ENCODE measurements around the gene PRPF40A. TPM values are rescaled to one million over a fixed set of nuclear protein-coding genes. Genes with fewer than 3 reads are reported as not detected.
"Not testable (repeated sequence)": the region's sequence is repeated elsewhere in the genome, so short reads cannot be mapped to it uniquely, and the experiment has no call there.

PRPF40A gene
- polyA plus RNA-seq, 3 donors: 56.0 to 95.4 (median 66.6) TPM

GRCh38 chr2:152738438-152738837 is 21.2 kb upstream of the PRPF40A start:
- Histone ChIP-seq H3K4me3 (replicated peaks in 1 of 3; ENCODE audit: low read depth in 2 of 3, low read length in 3 of 3) (no peak overlapping the region), H3K9ac (ENCODE audit: insufficient read depth, low read length, poor library complexity, severe bottlenecking) (no peak overlapping the region), H3K9me3 (replicated peaks in 1 of 2; ENCODE audit: control insufficient read depth in 1 of 2, insufficient read depth in 1 of 2, low read length in 2 of 2) (no peaks in the 10 kb centered on the region), H3K4me1 (ENCODE audit: control insufficient read depth in 1 of 2, insufficient read depth in 2 of 2, low read length in 2 of 2) (no peaks in the 10 kb centered on the region), H3K4me2 (replicated peaks; ENCODE audit: extremely low read depth, low read length, poor library complexity, severe bottlenecking) (no peak overlapping the region), H4K20me1 (ENCODE audit: insufficient read depth, low read length) (no peaks in the 10 kb centered on the region), H3K36me3 (replicated peaks in 1 of 2; ENCODE audit: control insufficient read depth in 1 of 2, insufficient read depth in 2 of 2, low read length in 2 of 2) (peaks cover 26 to 69% of the 10 kb centered on the region in 2 donors), H2AFZ (ENCODE audit: insufficient read depth, low read depth, low read length, poor library complexity, severe bottlenecking) (no peak overlapping the region), H3K79me2 (ENCODE audit: insufficient read depth, low read length) (peaks cover 21% of the 10 kb centered on the region), H3K27me3 (ENCODE audit: control insufficient read depth in 2 of 2, insufficient read depth in 2 of 2, low read length in 2 of 2) (no peaks in the 10 kb centered on the region), H3K27ac (ENCODE audit: low read depth in 1 of 2, low read length in 2 of 2) (no peak overlapping the region)
- H3K9me3 Mint-ChIP-seq: peaks cover 0 to 6% (median 2%) of the 10 kb centered on the region in 7 donors
- no peaks in the 10 kb centered on the region for H3K27me3 Mint-ChIP-seq (ENCODE audit: low read depth in 3 of 3)
- TF ChIP-seq CTCF (IDR thresholded peaks at IDR 0.05): no peak
- H3K27ac Mint-ChIP-seq: no peak overlapping the region
- WGBS (ENCODE audit: insufficient coverage): 100% methylated on average over 2 of the region's 2 CpGs
- DNase-seq: no peak
- H3K4me3 Mint-ChIP-seq: no peak overlapping the region
- H3K4me1 Mint-ChIP-seq: no peaks in the 10 kb centered on the region
- H3K36me3 Mint-ChIP-seq: peaks cover 45 to 50% of the 10 kb centered on the region in 2 donors
- intact Hi-C loops (cut with micrococcal nuclease): no loop called here

DNA sequence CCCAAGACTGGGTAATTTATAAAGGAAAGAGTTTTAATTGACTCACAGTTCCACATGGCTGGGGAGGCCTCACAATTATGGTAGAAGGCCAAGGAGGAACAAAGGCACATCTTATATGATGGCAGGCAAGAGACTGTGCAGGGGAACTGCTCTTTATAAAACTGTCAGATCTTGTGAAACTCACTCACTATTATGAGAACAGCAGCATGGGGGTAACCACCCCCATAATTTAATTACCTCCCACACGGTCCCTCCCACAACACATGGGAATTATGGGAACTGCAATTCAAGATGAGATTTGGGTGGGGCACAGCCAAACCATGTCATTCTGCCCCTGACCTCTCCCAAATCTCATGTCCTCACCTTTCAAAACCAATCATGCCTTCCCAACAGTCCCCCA is 20.2 kb upstream of the PRPF40A start:
- H4K20me1 ChIP-seq (ENCODE audit: insufficient read depth, low read length); H3K27me3 Mint-ChIP-seq (ENCODE audit: low read depth in 3 of 3); H3K9ac ChIP-seq (ENCODE audit: insufficient read depth, low read length, poor library complexity, severe bottlenecking); H3K9me3 ChIP-seq (replicated peaks in 1 of 2; ENCODE audit: control insufficient read depth in 1 of 2, insufficient read depth in 1 of 2, low read length in 2 of 2); H3K27ac ChIP-seq (ENCODE audit: low read depth in 1 of 2, low read length in 2 of 2); H3K4me3 Mint-ChIP-seq; H3K4me1 ChIP-seq (ENCODE audit: control insufficient read depth in 1 of 2, insufficient read depth in 2 of 2, low read length in 2 of 2); H3K4me2 ChIP-seq (replicated peaks; ENCODE audit: extremely low read depth, low read length, poor library complexity, severe bottlenecking); H3K27me3 ChIP-seq (ENCODE audit: control insufficient read depth in 2 of 2, insufficient read depth in 2 of 2, low read length in 2 of 2); H2AFZ ChIP-seq (ENCODE audit: insufficient read depth, low read depth, low read length, poor library complexity, severe bottlenecking); H3K9me3 Mint-ChIP-seq; DNase-seq; intact Hi-C loops (cut with micrococcal nuclease); H3K4me1 Mint-ChIP-seq; H3K4me3 ChIP-seq (replicated peaks in 1 of 3; ENCODE audit: low read depth in 2 of 3, low read length in 3 of 3): not testable (repeated sequence)
- no CpG with 5 or more reads among the region's 1 CpG for WGBS (ENCODE audit: insufficient coverage)
- Mint-ChIP-seq H3K27ac (peak overlapping the region in 1 of 7 donors; percentile 17), H3K36me3 (peaks cover 45 to 50% of the 10 kb centered on the region in 2 donors)
- Histone ChIP-seq H3K79me2 (ENCODE audit: insufficient read depth, low read length) (peaks cover 22% of the 10 kb centered on the region), H3K36me3 (replicated peaks in 1 of 2; ENCODE audit: control insufficient read depth in 1 of 2, insufficient read depth in 2 of 2, low read length in 2 of 2) (peaks cover 26 to 60% of the 10 kb centered on the region in 2 donors)
